IPS DF 6.9 (cell line): Measurements from ENCODE around the gene CACTIN.

ENCODE experiments used
- DNase-seq: peaks from one replicate; pipeline ENCODE4 v3.0.0-alpha.2; 2013; ENCODE audit warnings: low read depth, low spot score
- H3K27ac ChIP-seq: one replicate; pipeline ENCODE4 v1.5.1; 2013; ENCODE audit warnings: low read length, control low read depth
- H3K27me3 ChIP-seq: 2 replicates; pipeline ENCODE4 v1.6.1; 2013; ENCODE audit warnings: mild to moderate bottlenecking, low read length; ENCODE audit not compliant: control insufficient read depth, insufficient read depth
- H3K36me3 ChIP-seq: 2 replicates; pipeline ENCODE4 v1.6.1; 2013; ENCODE audit warnings: low read length; ENCODE audit not compliant: control insufficient read depth, insufficient read depth
- H3K4me1 ChIP-seq: 2 replicates; pipeline ENCODE4 v1.6.1; 2013; ENCODE audit warnings: low read length; ENCODE audit not compliant: control insufficient read depth, insufficient read depth
- H3K4me3 ChIP-seq: 2 replicates; pipeline ENCODE4 v1.5.1; 2013; ENCODE audit warnings: mild to moderate bottlenecking, low read length
- H3K9me3 ChIP-seq: 2 replicates; pipeline ENCODE4 v1.6.1; 2013; ENCODE audit warnings: low read length, inconsistent platforms; ENCODE audit not compliant: control insufficient read depth, insufficient read depth
- WGBS: extraction: QIAGEN DNeasy Blood & Tissue Kit; methylation state at CpG from one replicate; pipeline ENCODE4 v1.1.7; 2013; ENCODE audit warnings: mixed read lengths, missing lambda C conversion rate; ENCODE audit not compliant: insufficient read length, insufficient coverage; 5-methylcytosine and 5-hydroxymethylcytosine counted together

CACTIN gene

DNA sequence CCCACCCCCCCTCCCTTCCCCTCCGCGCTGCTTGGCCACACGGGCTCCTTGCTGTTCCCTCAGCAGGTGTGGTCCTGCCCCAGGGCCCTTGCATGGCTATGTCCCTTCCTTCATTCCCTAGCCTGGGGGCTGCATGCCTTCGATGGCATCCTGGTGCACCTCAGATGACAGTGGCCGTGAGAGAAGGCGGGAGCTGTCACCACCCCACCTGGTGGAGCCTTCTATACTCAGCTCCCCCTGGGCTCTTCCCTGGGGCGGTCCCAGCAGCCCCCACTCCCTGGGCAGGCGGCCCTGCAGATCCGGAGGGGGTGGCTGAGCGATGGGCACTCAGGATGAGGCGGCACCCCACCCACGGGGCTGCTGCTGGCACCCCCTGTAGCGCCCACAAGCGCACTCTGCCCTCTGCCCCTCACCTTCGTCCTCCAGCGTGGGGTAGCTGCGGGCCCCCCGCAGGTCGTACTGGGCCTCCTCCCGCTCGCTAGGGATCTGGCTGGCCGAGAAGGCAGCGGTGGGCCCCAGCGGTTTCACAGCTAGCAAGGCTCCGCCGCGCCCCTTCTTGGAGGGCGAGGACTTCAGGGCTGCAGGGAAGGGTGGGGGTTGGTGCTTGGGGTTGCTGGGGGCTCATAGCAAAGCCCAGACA lies 17.2 kb upstream of the CACTIN start:
- WGBS, result no CpG with 5 or more reads among the region's 28 CpGs
- Histone ChIP-seq H3K9me3 (no peaks in the 10 kb centered on the region), H3K4me1 (no peaks in the 10 kb centered on the region), H3K4me3 (no peak overlapping the region), H3K36me3 (peaks cover 17% of the 10 kb centered on the region), H3K27me3 (no peaks in the 10 kb centered on the region), H3K27ac (no peak overlapping the region)
- no peak for DNase-seq

DNA sequence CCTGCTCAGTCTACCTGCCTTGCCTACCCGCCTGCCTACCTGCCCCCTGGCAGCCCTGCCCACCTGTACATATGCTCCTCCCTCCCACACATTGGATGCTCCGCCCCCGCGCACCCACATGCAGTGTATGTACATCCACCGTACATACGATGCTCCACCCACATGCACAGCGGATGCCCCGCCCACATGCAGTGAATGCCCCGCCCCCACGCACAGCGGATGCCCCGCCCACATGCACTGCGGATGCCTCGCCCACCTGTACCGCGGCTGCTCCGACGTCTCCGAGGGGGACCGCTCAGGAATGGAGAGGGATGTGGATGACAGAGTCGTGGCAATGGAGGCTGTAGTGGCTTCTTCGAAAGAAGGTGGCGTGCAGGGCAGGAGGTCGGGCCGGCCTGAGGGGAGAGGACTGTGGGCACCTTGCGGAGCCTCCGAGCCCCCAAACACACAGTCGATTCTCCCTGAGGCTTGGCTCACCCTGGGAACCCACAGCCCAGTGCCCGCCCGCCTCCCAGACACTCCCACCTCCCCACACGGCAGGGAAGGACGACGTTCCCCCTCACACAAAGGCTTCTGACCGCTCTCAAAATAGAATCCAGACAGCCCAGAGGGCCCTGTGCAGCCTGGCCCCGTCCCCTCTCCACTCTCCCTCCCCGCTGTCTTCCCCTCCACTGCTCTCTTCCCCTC lies 16.5 kb upstream of the CACTIN start:
- Histone ChIP-seq H3K4me1 (no peaks in the 10 kb centered on the region), H3K4me3 (no peak overlapping the region), H3K9me3 (no peaks in the 10 kb centered on the region), H3K36me3 (peaks cover 22% of the 10 kb centered on the region), H3K27me3 (no peaks in the 10 kb centered on the region), H3K27ac (no peak overlapping the region)
- no peak for DNase-seq
- no CpG with 5 or more reads among the region's 36 CpGs for WGBS

DNA sequence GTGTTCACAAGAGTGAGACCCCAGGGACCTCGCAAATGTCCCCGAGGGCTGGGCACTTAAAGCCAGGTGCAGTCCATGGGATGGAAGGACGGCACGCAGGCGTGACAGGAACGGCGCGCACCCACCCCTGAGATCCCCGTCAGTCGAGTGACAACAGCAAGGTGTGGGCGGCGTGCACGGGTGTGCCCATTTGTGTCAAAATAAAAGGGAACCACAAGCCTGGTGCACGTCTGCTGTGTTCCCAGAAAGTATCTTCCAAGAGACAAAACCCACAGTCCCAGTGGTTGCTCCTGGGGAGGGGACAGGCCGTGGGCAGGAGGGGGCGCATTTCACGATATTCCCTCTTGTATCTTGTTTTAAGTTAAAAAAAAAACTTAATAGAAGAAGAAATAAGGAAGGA lies 15.7 kb upstream of the CACTIN start:
- peaks cover 22% of the 10 kb centered on the region for H3K36me3 ChIP-seq
- H3K4me3 ChIP-seq, result no peak overlapping the region
- no peak for DNase-seq
- H3K9me3 ChIP-seq, result no peaks in the 10 kb centered on the region
- no peaks in the 10 kb centered on the region for H3K27me3 ChIP-seq
- H3K27ac ChIP-seq, result no peak overlapping the region
- H3K4me1 ChIP-seq, result no peaks in the 10 kb centered on the region
- WGBS, result no CpG with 5 or more reads among the region's 17 CpGs

DNA sequence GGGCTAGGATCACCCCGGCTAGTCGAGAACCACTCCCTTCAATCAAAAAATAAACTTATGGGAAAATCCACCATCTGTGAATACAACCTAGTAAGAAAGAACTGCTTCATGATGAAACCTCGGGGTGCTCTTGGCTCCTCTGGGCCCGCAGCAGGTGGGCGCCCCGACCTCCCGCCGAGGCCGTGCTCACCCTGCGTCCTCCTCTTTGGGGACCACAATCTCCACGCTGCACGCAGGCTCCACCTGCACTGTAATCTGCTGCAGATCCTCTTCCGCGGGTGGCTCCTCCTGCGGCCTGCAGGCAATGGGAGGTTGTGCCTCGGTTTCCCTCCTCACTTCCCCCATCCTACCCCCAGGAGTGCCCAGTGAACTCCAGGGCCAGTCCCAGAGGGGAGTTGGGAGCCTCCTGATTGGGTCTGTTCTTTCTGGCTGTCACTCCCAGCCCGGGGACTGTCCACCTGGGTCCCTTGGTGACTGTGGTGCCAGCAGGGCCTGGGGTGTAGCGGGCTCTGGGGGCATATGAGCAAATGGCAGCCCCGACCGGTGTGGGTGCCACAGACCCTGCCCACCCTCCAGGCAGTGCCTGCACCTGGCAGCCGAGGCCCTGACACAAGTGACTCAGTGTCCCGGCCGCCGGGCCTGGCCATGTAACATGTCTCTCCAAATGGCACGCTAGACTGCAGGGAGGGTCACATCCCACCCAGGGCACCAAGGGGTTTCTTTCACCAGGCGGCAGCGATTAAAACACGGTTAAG lies 15.1 kb upstream of the CACTIN start:
- no CpG with 5 or more reads among the region's 28 CpGs for WGBS

DNA sequence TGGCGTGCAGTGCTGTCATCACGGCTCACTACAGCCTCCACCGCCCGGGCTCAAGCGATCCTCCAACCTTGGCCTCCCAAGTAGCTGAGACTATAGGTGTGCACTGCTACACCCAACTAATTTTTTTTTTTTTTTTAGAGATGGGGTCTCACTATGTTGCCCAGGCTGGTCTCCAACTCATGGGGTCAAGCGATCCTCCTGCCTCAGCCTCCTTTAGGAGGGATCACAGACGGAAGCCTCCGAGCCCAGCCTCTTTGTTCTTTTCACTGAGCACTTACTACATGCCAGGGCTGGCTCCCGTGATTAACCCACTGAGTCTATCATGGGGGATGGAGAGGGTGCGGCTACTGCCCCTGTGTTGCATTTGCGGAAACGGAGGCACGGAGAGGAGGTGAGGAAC lies 12.9 kb upstream of the CACTIN start:
- no peak for DNase-seq
- no peaks in the 10 kb centered on the region for H3K4me1 ChIP-seq

More for the DNA sequence above, 15.1 kb upstream of the CACTIN start:
- H3K4me3 ChIP-seq, result no peak overlapping the region
- H3K27ac ChIP-seq, result no peak overlapping the region
- peaks cover 26% of the 10 kb centered on the region for H3K36me3 ChIP-seq
- H3K9me3 ChIP-seq, result no peaks in the 10 kb centered on the region
- H3K27me3 ChIP-seq, result no peaks in the 10 kb centered on the region
- H3K4me1 ChIP-seq, result no peaks in the 10 kb centered on the region
- no peak for DNase-seq

DNA sequence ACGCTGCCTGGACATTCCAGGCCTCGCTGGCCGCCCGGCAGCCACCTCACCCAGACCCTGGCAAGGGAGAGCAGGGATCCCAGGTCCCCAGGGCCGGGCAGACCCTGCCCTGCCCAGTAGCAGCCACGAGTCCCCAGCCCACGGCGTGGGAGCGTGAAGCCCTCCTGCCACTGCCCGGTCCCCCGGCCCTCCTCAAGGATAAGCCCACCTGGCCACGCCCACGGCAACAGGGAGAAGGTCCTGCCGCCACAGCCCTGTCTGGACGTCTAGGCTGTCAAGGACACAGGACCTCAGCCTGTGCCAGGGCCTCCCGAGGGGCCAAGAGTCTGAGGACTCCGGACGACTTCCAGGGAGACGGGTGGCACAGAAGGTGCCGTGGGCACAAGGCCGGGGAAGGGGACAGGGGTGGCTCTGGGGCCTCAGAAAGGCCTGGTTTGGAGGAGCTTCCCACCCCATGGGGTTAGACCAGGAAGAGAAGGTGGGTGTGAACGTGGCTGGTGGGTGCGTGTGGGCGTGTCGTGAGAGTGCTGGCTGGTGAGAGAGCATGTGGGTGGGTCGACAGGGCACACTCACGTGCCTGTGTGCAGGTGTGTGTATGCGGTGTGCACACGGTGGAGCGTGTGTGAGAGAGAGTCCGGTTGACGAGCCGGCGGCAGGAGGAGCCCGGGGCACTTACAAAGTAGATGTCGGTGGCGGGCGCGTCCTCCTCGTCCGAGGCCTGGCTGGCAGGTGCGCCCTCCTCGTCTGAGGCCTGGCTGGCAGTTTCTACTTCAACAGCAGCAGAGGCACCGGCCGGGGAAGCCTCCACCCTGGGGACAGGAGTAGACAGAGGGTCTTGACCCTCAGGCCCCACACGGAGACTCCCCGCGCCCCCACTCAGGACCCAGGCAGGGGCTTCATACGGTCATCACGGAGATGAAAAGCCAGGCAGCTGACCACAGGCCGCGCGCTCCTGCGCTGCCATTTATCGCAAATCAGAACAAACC lies 11.9 kb upstream of the CACTIN start:
- Histone ChIP-seq H3K4me3 (no peak overlapping the region), H3K27me3 (no peaks in the 10 kb centered on the region), H3K4me1 (no peaks in the 10 kb centered on the region), H3K27ac (no peak overlapping the region), H3K36me3 (peaks cover 22% of the 10 kb centered on the region), H3K9me3 (no peaks in the 10 kb centered on the region)
- DNase-seq, result no peak
- WGBS, result no CpG with 5 or more reads among the region's 55 CpGs

More for the DNA sequence above, 12.9 kb upstream of the CACTIN start:
- Histone ChIP-seq H3K27ac (no peak overlapping the region), H3K4me3 (no peak overlapping the region), H3K27me3 (no peaks in the 10 kb centered on the region), H3K9me3 (no peaks in the 10 kb centered on the region), H3K36me3 (peaks cover 22% of the 10 kb centered on the region)
- no CpG with 5 or more reads among the region's 13 CpGs for WGBS

DNA sequence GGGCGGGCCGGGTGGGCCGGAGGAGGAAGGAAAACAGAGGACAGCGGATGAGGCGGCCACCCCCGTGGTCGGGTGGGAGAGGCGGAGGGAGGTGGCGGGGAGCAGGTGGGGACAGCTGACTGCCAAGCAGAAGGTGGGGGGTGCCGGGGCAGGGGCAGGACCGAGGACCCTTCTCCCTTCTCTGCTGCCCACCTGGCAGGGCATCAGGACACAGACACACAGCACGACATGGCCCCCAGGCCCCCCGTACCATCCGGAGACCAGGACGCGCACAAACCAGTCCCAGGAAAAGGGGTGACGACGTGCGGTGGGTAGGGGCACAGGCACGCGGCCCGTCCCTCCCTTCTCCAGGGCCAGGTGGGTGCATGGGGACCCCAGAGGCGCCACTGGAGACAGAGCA lies 11.0 kb upstream of the CACTIN start:
- Histone ChIP-seq H3K27ac (no peak overlapping the region), H3K4me1 (no peaks in the 10 kb centered on the region), H3K27me3 (no peaks in the 10 kb centered on the region), H3K4me3 (no peak overlapping the region), H3K9me3 (no peaks in the 10 kb centered on the region), H3K36me3 (peaks cover 22% of the 10 kb centered on the region)
- WGBS, result no CpG with 5 or more reads among the region's 23 CpGs
- no peak for DNase-seq

DNA sequence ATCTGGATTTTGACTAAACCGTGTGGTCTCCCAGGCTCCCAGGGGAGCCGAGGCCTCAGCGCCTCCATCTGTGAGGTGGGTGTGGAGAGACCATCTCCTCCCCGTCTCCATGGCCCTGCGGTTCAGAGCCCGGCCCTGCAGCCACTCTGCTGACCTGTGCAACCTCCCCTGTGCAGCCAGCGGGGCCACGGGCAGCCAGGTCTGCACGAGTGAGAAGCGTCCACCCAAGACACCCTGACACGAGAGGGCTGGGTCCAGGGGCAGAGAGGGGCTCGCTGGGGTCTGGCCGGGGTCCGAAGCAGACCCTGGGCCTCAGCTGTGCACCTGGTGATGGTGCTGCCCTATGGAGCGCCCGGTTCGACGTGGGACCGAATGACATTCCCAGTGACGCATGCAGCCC lies 10.4 kb upstream of the CACTIN start:
- no CpG with 5 or more reads among the region's 20 CpGs for WGBS
- Histone ChIP-seq H3K36me3 (peaks cover 22% of the 10 kb centered on the region), H3K9me3 (no peaks in the 10 kb centered on the region), H3K27ac (no peak overlapping the region), H3K4me3 (no peak overlapping the region), H3K27me3 (no peaks in the 10 kb centered on the region), H3K4me1 (no peaks in the 10 kb centered on the region)
- DNase-seq, result no peak

DNA sequence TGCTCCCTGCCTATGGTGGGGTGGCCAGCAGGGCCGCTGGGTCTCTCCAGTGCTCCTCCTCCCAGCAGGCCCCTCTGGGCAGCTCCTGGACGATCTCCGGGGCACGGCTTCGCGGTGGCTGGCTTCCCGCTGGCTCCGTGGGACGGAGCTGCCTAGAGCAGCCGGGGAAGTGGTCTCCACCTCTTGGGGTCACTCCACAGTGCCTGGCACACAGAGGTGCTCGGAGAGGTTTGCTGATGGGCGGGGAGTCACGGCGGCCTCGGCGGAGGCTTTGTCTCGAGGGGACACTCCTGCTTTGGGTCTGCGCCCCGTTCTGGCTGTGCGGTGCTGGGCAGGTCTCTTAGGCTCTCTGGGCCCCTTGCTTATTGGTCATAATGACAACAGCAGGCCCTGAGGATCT lies 9.9 kb upstream of the CACTIN start:
- WGBS, result no CpG with 5 or more reads among the region's 20 CpGs
- Histone ChIP-seq H3K9me3 (no peaks in the 10 kb centered on the region), H3K4me1 (no peaks in the 10 kb centered on the region), H3K4me3 (no peak overlapping the region), H3K36me3 (peaks cover 20% of the 10 kb centered on the region), H3K27ac (no peak overlapping the region), H3K27me3 (no peaks in the 10 kb centered on the region)
- DNase-seq, result no peak
